ENCODE data around the gene DMRT3.

The DMRT3 gene

DNA sequence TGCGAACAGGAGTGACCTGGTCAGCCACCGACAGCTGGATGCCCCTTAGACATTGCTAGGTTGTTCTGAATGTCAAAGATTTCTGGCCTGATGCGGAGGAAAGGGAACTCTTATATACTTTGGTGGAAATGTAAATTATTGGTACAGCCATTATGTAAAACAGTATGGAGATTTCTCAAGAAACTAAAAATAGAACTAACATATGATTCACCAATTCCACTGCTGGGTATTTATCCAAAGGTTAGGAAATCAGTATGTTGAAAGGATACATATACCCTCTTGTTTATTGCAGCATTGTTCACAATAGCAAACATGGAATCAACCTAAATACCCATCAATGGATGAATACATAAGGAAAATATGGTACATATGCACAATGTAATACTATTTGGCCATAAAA is 31.8 kb downstream of the DMRT3 start:
- no peaks in the 10 kb centered on the region for H3K36me3 ChIP-seq (ENCODE audit: insufficient read depth, low read length)
- WGBS: 91% methylated on average over 3 of the region's 3 CpGs
- H3K9ac ChIP-seq (ENCODE audit: low read depth, low read length): no peak overlapping the region
- no peak overlapping the region for H3K4me3 ChIP-seq (ENCODE audit: low read length)
- peaks cover 10% of the 10 kb centered on the region; the same call in 1 of the 2 replicates for H3K27me3 ChIP-seq (ENCODE audit: insufficient read depth, low read length)
- H3K4me1 ChIP-seq (ENCODE audit: insufficient read depth, low read length): no peaks in the 10 kb centered on the region
- no peak overlapping the region for H3K27ac ChIP-seq (ENCODE audit: low read depth, low read length)
- no peaks in the 10 kb centered on the region for H3K9me3 ChIP-seq (ENCODE audit: insufficient read depth, low read depth, low read length)

GRCh38 chr9:1009101-1009707 is 32.7 kb downstream of the DMRT3 start:
- Histone ChIP-seq H3K36me3 (ENCODE audit: insufficient read depth, low read length) (no peaks in the 10 kb centered on the region), H3K27me3 (ENCODE audit: insufficient read depth, low read length) (peaks cover 10% of the 10 kb centered on the region; the same call in 1 of the 2 replicates), H3K9ac (ENCODE audit: low read depth, low read length) (no peak overlapping the region), H3K4me3 (ENCODE audit: low read length) (no peak overlapping the region), H3K27ac (ENCODE audit: low read depth, low read length) (no peak overlapping the region), H3K4me1 (ENCODE audit: insufficient read depth, low read length) (no peaks in the 10 kb centered on the region), H3K9me3 (ENCODE audit: insufficient read depth, low read depth, low read length) (no peaks in the 10 kb centered on the region)
- 21% methylated on average over 14 of the region's 14 CpGs for WGBS

DNA sequence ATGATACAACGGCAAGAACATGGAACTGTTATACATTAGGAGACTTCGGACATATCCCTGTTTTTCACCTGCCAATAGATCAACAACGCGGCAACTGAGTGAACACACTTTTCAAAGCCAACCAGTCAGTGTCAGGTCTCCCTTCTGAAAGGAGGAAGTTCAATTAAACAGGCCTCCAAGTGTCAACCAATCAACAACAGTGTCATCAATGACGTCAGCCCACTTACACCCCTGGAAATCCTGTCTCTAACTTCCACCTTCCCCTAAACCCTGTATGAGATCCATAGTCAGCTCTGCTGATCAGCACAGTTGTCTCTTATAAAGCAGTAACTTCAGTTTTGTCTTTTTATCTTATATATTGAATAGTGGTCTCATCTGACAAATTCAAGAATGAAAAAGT is 36.6 kb downstream of the DMRT3 start:
- WGBS: 88% methylated on average over 5 of the region's 5 CpGs
- no peaks in the 10 kb centered on the region for H3K36me3 ChIP-seq (ENCODE audit: insufficient read depth, low read length)
- H3K4me1 ChIP-seq (ENCODE audit: insufficient read depth, low read length): no peaks in the 10 kb centered on the region

DNA sequence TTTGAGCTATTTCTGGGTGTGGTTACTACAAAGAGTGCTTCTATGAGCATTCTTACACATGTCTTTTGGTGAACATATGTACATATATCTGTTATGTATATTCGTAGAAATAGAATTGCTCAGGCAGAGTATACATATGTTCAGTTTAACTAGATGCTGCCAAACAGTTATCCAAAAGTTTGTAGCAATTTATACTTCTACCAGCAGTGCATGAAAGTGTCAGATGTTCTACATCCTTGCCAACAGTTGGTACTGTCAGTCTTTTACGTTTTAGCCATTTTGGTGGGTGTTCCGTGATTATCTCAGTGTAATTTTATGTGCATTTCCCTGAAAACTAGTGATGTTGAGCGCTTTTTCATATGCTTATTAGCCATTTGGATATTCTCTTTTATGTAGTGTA is 37.8 kb downstream of the DMRT3 start:
- no peaks in the 10 kb centered on the region for H3K9me3 ChIP-seq (ENCODE audit: insufficient read depth, low read depth, low read length)
- H3K27me3 ChIP-seq (ENCODE audit: insufficient read depth, low read length): peaks cover 6% of the 10 kb centered on the region; the same call in 1 of the 2 replicates
- H3K27ac ChIP-seq (ENCODE audit: low read depth, low read length): no peak overlapping the region
- H3K4me1 ChIP-seq (ENCODE audit: insufficient read depth, low read length): no peaks in the 10 kb centered on the region
- no peak overlapping the region for H3K4me3 ChIP-seq (ENCODE audit: low read length)
- WGBS: 84% methylated on average over 3 of the region's 4 CpGs
- H3K9ac ChIP-seq (ENCODE audit: low read depth, low read length): no peak overlapping the region
- no peaks in the 10 kb centered on the region for H3K36me3 ChIP-seq (ENCODE audit: insufficient read depth, low read length)

More for the DNA sequence above, 36.6 kb downstream of the DMRT3 start:
- Histone ChIP-seq H3K9ac (ENCODE audit: low read depth, low read length) (no peak overlapping the region), H3K4me3 (ENCODE audit: low read length) (no peak overlapping the region), H3K9me3 (ENCODE audit: insufficient read depth, low read depth, low read length) (no peaks in the 10 kb centered on the region), H3K27me3 (ENCODE audit: insufficient read depth, low read length) (peaks cover 16% of the 10 kb centered on the region; the same call in 1 of the 2 replicates), H3K27ac (ENCODE audit: low read depth, low read length) (no peak overlapping the region)

DNA sequence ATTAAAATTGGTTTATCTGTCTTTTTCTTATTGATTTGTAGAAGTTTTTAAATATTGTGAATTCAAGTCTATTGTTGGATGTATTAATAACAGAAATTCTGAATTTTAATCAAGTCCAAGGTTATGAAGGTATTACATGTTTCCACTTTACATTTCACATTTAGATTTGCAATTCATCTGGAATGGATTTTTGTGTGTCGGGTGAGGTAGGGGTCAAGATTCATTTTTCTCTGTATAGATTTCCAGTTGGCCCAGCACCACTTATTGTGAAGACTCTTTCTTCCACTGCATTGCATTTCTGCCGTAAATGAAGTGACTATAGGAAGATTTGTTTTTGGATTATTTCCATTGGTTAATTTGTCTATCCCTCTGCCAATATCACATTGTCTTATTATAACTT is 38.2 kb downstream of the DMRT3 start:
- no peak overlapping the region for H3K4me3 ChIP-seq (ENCODE audit: low read length)
- H3K27ac ChIP-seq (ENCODE audit: low read depth, low read length): no peak overlapping the region
- no peaks in the 10 kb centered on the region for H3K9me3 ChIP-seq (ENCODE audit: insufficient read depth, low read depth, low read length)
- H3K4me1 ChIP-seq (ENCODE audit: insufficient read depth, low read length): no peaks in the 10 kb centered on the region
- H3K9ac ChIP-seq (ENCODE audit: low read depth, low read length): no peak overlapping the region
- WGBS: 100% methylated on average over 1 of the region's 2 CpGs
- H3K27me3 ChIP-seq (ENCODE audit: insufficient read depth, low read length): peaks cover 6% of the 10 kb centered on the region; the same call in 1 of the 2 replicates
- no peaks in the 10 kb centered on the region for H3K36me3 ChIP-seq (ENCODE audit: insufficient read depth, low read length)

DNA sequence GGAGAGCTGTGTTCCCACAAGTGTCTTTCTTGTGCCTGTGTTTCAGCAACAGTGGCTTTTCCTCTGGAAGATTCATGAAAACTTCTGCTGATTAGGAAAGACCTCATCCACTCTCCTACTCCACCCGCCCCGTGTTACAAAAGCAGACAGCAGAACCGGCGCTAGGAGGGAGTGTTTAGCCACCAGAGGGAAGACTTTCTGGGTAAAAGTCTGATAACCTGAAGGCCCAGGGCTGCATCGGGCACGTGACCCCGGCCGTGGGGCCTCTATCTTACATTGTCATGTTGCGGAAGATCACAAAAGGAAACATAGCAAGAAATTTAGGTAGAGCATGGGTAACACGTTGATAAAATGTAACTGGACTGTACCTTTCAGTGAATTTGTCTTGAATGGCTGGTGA is 41.7 kb downstream of the DMRT3 start:
- Histone ChIP-seq H3K4me3 (ENCODE audit: low read length) (no peak overlapping the region), H3K27ac (ENCODE audit: low read depth, low read length) (no peak overlapping the region), H3K4me1 (ENCODE audit: insufficient read depth, low read length) (no peaks in the 10 kb centered on the region), H3K27me3 (ENCODE audit: insufficient read depth, low read length) (peaks cover 6% of the 10 kb centered on the region; the same call in 1 of the 2 replicates), H3K36me3 (ENCODE audit: insufficient read depth, low read length) (no peaks in the 10 kb centered on the region), H3K9ac (ENCODE audit: low read depth, low read length) (no peak overlapping the region), H3K9me3 (ENCODE audit: insufficient read depth, low read depth, low read length) (peaks cover 5% of the 10 kb centered on the region; the same call in 1 of the 2 replicates)
- 34% methylated on average over 9 of the region's 10 CpGs for WGBS

- WGBS: 87% methylated on average over 1 of the region's 1 CpG
- no peak overlapping the region for H3K9ac ChIP-seq (ENCODE audit: low read depth, low read length)
- no peaks in the 10 kb centered on the region for H3K4me1 ChIP-seq (ENCODE audit: insufficient read depth, low read length)
- no peak overlapping the region for H3K27ac ChIP-seq (ENCODE audit: low read depth, low read length)
- H3K4me3 ChIP-seq (ENCODE audit: low read length): no peak overlapping the region
- no peaks in the 10 kb centered on the region for H3K36me3 ChIP-seq (ENCODE audit: insufficient read depth, low read length)
- peaks cover 32% of the 10 kb centered on the region for H3K27me3 ChIP-seq (ENCODE audit: insufficient read depth, low read length)
- peaks cover 5% of the 10 kb centered on the region; the same call in 1 of the 2 replicates for H3K9me3 ChIP-seq (ENCODE audit: insufficient read depth, low read depth, low read length)
Measured at GRCh38 chr9:1024112-1024511, 47.7 kb downstream of the DMRT3 start.

GRCh38 chr9:1025131-1025530 is 48.7 kb downstream of the DMRT3 start:
- Histone ChIP-seq H3K27ac (ENCODE audit: low read depth, low read length) (no peak overlapping the region), H3K9me3 (ENCODE audit: insufficient read depth, low read depth, low read length) (peaks cover 5% of the 10 kb centered on the region; the same call in 1 of the 2 replicates), H3K4me3 (ENCODE audit: low read length) (no peak overlapping the region), H3K4me1 (ENCODE audit: insufficient read depth, low read length) (no peaks in the 10 kb centered on the region), H3K9ac (ENCODE audit: low read depth, low read length) (no peak overlapping the region), H3K27me3 (ENCODE audit: insufficient read depth, low read length) (peaks cover 42% of the 10 kb centered on the region), H3K36me3 (ENCODE audit: insufficient read depth, low read length) (no peaks in the 10 kb centered on the region)
- 30% methylated on average over 8 of the region's 8 CpGs for WGBS

DNA sequence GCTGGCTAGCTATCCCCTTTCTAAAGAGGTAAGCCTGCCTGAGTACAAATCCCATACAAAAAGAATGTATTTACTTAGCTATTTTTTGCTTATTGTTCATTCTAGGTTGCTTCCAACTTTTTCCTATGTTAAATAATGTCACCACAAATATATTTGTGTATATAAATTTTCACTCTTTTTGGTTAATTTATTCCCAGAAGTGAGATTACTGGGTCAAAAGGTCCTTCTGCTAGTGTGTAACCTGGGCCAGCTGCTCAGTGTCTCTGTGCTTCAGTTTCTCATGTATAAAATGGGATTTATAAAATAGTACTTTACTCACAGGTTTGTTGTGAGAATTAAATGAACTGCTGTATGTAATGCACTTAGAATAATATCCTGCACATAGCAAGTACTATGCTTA is 49.8 kb downstream of the DMRT3 start:
- Histone ChIP-seq H3K27me3 (ENCODE audit: insufficient read depth, low read length) (peaks cover 51% of the 10 kb centered on the region), H3K4me3 (ENCODE audit: low read length) (no peak overlapping the region), H3K4me1 (ENCODE audit: insufficient read depth, low read length) (no peaks in the 10 kb centered on the region), H3K36me3 (ENCODE audit: insufficient read depth, low read length) (no peaks in the 10 kb centered on the region), H3K9ac (ENCODE audit: low read depth, low read length) (no peak overlapping the region), H3K27ac (ENCODE audit: low read depth, low read length) (no peak overlapping the region), H3K9me3 (ENCODE audit: insufficient read depth, low read depth, low read length) (peaks cover 5% of the 10 kb centered on the region; the same call in 1 of the 2 replicates)

GRCh38 chr9:1028501-1029190 is 52.2 kb downstream of the DMRT3 start:
- no peak overlapping the region for H3K27ac ChIP-seq (ENCODE audit: low read depth, low read length)
- peaks cover 75% of the 10 kb centered on the region for H3K27me3 ChIP-seq (ENCODE audit: insufficient read depth, low read length)
- no peaks in the 10 kb centered on the region for H3K4me1 ChIP-seq (ENCODE audit: insufficient read depth, low read length)
- no peak overlapping the region for H3K4me3 ChIP-seq (ENCODE audit: low read length)
- no peak overlapping the region for H3K9ac ChIP-seq (ENCODE audit: low read depth, low read length)
- H3K36me3 ChIP-seq (ENCODE audit: insufficient read depth, low read length): no peaks in the 10 kb centered on the region
- 86% methylated on average over 8 of the region's 8 CpGs for WGBS
- no peaks in the 10 kb centered on the region for H3K9me3 ChIP-seq (ENCODE audit: insufficient read depth, low read depth, low read length)

GRCh38 chr9:1031951-1032601 is 55.6 kb downstream of the DMRT3 start:
- Histone ChIP-seq H3K36me3 (ENCODE audit: insufficient read depth, low read length) (no peaks in the 10 kb centered on the region), H3K27ac (ENCODE audit: low read depth, low read length) (no peak overlapping the region), H3K27me3 (ENCODE audit: insufficient read depth, low read length) (peaks cover 92% of the 10 kb centered on the region), H3K4me1 (ENCODE audit: insufficient read depth, low read length) (no peaks in the 10 kb centered on the region), H3K9me3 (ENCODE audit: insufficient read depth, low read depth, low read length) (no peaks in the 10 kb centered on the region), H3K4me3 (ENCODE audit: low read length) (no peak overlapping the region), H3K9ac (ENCODE audit: low read depth, low read length) (no peak overlapping the region)
- 82% methylated on average over 14 of the region's 14 CpGs for WGBS
